HEK293 (cell line): Measurements from ENCODE around the gene NCKAP5.

Experiments
- HOXA7 ChIP-seq: sonication (generic); formaldehyde crosslinking; IDR thresholded peaks from 2 replicates; pipeline ENCODE4 v1.8.1; 2022; ENCODE audit warnings: missing genetic modification reagents, borderline replicate concordance
- SALL2 ChIP-seq: fragments of 450-650 bp; formaldehyde crosslinking; IDR thresholded peaks from 2 replicates; pipeline ENCODE4 v1.5.0; 2017; ENCODE audit warnings: missing biosample characterization, mild to moderate bottlenecking, missing genetic modification characterization, borderline replicate concordance
- TF ChIP-seq, protein P1 (sequence below): fragments of 450-650 bp; formaldehyde crosslinking; IDR thresholded peaks from 2 replicates; pipeline ENCODE4 v1.5.1; 2016; ENCODE audit warnings: missing biosample characterization, missing genetic modification characterization
- TF ChIP-seq, protein P2 (sequence below): fragments of 450-650 bp; formaldehyde crosslinking; IDR thresholded peaks from 2 replicates; pipeline ENCODE4 v1.5.1; 2016; ENCODE audit warnings: missing biosample characterization, missing genetic modification characterization, low read depth

- TF ChIP-seq HOXA7 (CRISPR knock-in tag) (no peak), SALL2 (tag by site-specific recombination) (no peak)
- TF ChIP-seq, protein P1, sequence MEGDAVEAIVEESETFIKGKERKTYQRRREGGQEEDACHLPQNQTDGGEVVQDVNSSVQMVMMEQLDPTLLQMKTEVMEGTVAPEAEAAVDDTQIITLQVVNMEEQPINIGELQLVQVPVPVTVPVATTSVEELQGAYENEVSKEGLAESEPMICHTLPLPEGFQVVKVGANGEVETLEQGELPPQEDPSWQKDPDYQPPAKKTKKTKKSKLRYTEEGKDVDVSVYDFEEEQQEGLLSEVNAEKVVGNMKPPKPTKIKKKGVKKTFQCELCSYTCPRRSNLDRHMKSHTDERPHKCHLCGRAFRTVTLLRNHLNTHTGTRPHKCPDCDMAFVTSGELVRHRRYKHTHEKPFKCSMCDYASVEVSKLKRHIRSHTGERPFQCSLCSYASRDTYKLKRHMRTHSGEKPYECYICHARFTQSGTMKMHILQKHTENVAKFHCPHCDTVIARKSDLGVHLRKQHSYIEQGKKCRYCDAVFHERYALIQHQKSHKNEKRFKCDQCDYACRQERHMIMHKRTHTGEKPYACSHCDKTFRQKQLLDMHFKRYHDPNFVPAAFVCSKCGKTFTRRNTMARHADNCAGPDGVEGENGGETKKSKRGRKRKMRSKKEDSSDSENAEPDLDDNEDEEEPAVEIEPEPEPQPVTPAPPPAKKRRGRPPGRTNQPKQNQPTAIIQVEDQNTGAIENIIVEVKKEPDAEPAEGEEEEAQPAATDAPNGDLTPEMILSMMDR (tag by site-specific recombination): no peak
- TF ChIP-seq, protein P2, sequence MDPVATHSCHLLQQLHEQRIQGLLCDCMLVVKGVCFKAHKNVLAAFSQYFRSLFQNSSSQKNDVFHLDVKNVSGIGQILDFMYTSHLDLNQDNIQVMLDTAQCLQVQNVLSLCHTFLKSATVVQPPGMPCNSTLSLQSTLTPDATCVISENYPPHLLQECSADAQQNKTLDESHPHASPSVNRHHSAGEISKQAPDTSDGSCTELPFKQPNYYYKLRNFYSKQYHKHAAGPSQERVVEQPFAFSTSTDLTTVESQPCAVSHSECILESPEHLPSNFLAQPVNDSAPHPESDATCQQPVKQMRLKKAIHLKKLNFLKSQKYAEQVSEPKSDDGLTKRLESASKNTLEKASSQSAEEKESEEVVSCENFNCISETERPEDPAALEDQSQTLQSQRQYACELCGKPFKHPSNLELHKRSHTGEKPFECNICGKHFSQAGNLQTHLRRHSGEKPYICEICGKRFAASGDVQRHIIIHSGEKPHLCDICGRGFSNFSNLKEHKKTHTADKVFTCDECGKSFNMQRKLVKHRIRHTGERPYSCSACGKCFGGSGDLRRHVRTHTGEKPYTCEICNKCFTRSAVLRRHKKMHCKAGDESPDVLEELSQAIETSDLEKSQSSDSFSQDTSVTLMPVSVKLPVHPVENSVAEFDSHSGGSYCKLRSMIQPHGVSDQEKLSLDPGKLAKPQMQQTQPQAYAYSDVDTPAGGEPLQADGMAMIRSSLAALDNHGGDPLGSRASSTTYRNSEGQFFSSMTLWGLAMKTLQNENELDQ (tag by site-specific recombination): no peak
These were observed 470.6 kb downstream of the NCKAP5 start for GRCh38 chr2:133097666-133098065.
